Renal pelvis (tissue), 4 donors: ENCODE measurements around the gene CA5A. TPM values are rescaled to one million over a fixed set of nuclear protein-coding genes. Genes with fewer than 3 reads are reported as not detected.
"Not testable (repeated sequence)": the region's sequence is repeated elsewhere in the genome, so short reads cannot be mapped to it uniquely, and the experiment has no call there.

Experiments used
- DNase-seq: peaks from one replicate; pipeline ENCODE4 v3.0.0-alpha.2; 2013
- polyA plus RNA-seq, 3 donors: library from polyadenylated mRNA; unstranded; fragments of 120-200 nt; gene quantifications; one replicate each; pipeline ENCODE4 v1.2.1, GENCODE V29; 2013; ENCODE audit not compliant: insufficient read length in 3 of 3

CA5A gene
- polyA plus RNA-seq, 3 donors: 0.16 to 0.25 (median 0.17) TPM

DNA sequence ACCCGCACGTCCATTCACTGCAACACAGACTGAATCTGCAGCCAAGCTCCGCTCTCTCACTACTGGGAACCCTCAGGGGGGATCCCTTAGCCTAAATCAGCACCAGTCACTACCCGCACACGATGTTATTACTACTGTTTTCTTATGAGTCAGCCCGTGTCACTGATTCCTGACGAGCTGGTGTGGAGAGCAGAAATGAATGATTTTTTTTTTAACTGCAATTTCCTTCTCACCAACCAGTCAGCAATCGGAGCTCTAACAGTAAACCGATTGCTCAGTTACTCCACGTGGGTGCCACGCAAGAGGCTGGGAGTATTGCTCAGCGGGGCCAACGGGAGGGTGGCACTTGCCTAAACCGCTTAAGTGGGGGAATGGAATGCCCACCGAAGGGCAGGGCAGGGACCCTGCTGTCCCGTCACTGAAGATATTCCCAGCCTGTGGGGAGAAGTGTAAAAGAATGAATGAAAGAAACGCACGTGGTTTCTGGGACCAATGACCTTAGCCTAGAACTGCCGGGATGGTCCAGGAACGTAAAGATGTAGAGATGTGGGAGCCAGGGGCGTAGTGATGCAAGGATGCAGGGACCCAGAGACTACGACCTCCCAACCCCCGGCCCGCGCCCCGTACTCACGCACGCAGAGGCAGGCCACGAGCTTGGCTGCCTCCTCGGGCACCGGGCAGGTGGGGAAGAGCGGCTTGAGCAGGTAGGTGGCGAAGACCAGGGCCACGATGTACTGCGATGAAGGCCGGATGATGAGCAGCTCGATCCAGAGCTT, 67.9 kb downstream of the CA5A start:
- not testable (repeated sequence) for DNase-seq

DNA sequence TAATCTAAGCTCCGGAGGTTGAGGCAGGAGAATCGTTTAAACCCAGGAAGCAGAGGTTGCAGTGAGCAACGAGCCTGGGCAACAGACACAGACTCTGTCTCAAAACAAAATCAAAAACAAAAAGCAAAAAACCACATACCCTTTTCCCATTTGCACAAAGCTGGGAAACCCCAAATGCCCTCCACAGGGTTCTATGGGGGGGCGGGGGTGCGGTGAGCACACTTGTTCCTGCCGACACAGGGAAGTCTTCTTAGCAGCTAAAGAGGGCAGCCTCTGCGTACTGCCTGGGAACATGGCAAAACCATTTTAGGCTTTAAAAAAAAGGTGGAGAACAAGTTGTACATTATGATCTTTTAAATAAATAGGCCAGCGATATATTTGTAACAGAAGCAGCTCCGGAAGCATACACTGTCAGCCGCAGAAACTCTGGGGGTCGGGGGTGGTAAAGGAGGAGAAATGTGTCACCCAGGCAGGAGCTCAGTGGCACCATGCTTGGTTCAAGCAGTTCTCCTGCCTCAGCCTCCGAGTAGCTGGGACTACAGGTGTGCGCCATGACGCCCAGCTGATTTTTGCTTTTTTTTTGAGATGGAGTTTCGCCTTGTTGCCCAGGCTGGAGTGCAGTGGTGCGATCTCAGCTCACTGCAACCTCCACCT, 70.3 kb downstream of the CA5A start:
- DNase-seq: not testable (repeated sequence)

DNA sequence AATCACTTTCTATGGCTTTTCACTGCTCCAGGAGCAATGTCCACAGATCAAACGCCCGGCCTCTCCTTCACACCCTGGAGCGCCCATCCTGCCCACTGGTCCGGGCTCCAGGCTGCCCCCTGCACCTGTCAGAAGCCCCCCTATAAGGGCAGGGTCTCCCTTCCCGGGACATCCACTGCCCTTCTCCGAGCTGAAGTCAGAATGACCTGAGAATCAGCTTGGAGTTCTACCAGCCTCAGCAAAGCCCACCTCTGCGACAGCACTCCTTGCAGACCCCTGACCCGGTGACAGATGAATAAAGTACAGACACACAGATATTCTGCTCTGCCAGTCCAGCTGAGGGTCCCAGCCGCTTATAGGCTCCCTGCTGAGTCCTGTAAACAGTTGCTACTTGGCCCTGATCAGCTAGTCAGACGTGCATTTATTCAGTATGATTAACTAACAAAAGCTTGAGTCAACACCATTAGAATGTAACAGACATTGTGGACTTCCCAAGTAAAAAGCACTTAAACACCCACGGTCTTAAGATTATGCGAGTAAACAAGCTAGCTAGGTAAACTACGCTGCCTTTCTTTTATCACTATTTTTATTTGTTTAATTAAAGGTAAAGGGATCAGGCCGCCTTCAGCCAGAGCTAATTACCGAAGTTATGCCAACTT, 71.9 kb downstream of the CA5A start:
- no peak for DNase-seq

DNA sequence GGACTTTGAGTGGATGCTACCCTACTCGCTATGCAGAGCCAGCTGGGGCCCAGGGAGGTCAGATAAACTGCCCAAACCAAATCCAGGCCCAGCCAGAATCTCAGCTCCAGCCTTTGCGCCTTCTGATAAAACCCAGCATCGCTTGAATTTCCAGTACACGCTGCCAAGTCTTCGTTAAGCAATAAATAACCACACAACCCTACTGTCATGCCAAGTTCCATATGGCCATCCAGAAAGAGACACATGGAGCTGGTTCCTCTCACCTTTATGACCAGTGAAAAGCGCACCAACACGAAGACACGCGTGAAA, 73.0 kb downstream of the CA5A start:
- not testable (repeated sequence) for DNase-seq

DNA sequence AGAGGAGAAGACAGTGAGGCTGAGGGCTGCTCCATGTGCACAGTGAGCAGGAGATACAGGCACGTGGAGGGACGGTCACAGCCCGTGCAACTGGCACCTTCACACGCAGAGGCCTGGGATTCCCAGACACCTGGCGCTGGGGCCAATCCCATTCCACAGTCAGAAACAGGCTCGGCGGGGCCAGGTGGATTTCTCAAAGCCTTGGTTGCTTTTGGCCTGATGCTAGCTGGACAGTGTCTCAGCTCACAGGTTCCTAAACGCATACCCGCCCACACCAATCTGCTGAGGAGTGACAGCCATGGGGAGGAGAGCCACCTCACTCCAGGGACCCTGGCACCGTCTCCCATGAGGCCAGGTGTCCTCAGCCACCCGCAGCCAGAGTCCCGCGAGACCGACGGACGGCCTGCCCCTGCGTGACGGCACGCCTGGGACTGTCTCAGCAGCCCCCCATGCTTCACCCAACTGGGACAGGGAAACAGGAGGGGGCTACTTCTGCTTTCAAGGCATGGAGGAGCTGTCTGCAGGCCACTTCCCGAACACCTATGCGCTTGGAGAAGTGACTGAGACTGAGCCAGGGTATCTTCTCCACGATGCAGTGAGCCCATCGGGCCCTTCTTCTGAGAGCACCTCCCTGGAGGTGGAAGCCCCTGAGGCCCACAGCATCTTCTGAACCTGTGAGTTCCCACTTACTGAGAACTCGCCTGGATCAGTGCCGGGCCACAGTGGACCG, 73.6 kb downstream of the CA5A start:
- not testable (repeated sequence) for DNase-seq

DNA sequence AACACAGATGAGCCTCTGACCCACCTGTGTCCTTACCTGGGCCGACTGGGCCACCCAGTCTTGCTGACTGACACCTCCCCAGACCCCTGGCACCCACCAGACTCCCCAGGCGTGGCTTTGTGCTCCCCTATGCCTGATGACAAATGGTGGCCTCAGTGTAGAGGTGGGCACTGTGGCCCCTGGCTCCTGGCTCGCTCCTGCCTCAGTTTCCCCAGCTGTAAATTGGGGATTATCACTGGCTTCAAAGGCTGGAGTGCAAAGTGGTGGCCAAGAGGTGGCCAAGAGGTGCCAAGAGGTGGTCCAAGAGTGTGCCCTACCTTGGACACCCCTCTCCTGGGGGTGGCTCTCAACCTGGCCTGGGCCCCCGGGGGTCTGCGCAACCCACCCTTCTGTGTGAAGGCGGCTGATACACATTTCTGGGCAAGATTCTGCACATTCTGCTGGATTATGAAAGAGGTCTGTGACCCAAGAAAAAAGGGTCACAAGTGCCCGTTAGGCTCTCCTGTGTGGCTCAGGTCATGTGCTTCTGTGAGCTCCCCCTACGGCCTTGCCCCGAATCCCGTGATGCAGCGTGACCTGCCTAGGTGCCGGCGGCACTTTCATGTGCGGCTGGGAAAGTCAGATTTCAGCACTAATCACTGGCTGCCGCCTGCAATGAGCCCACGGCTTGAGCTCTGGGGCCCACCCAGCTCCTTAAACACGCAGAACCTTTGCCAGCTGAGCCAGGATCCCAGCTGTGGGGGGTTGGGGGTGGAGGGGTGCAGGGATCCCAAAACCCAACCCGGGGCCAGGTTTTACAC, 74.8 kb downstream of the CA5A start:
- DNase-seq: not testable (repeated sequence)

DNA sequence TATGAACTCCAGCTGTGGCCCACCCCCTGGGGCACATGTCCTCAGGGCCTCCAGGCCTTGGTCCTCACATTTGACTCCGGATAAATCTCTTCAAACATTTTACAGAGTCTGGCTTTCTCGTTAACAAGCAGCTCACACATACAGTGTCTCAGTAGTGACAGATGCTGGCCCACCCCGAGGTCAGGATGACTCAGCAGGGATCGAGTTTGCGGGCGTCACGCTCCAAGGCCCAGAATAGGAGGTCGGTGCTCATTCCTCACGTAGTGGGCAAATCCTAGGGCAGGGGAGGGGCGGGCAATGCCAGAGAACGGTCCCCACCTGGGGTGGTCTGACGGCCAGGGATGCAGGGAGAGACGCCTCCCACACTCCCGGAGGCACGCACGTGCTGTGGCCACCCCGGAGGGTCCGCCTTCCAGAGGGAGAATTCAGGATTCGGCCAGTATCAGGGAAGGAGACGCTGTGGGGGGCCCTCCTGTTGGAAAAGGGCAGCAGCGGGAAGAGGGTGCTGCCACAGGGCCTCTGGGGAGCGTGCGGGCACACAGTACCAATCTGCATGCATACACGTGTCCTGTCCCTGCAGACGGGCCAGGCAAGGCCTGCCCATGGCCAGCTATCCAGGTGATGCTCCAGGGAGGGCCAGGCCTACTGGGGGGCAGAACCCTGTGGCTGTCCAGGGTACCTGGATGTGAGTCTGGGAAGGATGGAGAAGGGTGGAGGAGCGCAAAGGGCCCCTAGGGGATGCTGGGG, 75.6 kb downstream of the CA5A start:
- peak; percentile 62 for DNase-seq

DNA sequence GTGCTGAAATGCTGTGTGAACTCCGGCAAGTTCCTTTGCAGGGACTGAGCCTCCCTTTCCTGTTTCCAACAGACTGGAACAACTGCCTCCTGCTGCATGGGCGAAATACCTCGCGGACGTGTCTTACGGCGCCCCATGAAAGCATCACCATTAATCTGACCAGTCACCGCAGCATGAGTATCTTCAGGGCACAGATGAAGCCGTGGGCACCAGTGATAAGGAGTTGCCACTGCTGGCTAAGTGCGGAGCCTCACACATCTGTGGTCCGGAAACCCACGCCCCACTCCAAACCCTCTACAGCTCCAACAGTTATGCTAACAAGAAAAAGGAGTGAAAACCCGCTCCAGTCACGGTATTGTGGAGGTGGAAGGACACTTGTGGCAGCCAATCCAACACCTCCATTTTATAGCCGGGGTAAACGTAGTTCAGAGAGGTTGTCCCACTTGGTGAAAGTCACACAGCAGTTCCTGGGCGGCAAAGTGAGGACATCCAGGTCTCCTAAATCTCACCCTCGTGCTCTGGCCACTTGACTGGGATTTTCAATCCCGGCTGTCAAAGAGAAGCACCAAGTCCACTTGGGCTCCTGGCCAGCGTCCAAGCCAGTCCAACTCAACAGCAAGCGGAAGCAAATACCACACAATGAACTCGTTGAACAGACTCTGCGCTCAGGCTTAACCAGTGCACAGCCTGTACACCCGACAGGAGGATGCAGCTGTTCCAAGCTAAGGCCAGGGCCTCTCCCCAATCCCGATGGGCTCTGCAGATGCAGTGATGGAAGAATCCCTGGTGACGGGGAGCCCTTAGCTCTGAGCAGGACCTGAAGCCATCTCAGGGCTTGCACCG, 78.0 kb downstream of the CA5A start:
- not testable (repeated sequence) for DNase-seq

DNA sequence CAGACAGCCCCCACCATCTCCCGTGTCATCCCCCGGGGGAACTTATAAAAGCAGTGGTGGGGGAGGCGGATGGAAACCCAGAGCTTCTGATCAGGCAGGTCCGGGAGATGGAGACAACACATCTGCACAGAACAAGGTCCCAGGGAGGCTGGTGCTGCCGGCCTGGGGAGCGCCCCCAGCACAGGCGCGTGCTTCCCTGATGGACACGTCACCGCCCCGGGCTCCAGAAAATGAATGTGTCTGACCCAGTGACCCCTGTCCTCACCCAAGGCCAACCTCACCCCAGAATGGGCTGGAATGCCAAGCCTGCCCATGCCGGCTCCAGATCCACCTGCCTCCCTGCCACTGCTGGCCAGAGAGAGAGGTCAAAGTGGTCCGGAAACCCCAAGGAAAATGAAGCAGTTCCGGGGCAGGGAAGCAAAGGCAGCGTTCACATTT, 79.5 kb downstream of the CA5A start:
- DNase-seq: no peak

DNA sequence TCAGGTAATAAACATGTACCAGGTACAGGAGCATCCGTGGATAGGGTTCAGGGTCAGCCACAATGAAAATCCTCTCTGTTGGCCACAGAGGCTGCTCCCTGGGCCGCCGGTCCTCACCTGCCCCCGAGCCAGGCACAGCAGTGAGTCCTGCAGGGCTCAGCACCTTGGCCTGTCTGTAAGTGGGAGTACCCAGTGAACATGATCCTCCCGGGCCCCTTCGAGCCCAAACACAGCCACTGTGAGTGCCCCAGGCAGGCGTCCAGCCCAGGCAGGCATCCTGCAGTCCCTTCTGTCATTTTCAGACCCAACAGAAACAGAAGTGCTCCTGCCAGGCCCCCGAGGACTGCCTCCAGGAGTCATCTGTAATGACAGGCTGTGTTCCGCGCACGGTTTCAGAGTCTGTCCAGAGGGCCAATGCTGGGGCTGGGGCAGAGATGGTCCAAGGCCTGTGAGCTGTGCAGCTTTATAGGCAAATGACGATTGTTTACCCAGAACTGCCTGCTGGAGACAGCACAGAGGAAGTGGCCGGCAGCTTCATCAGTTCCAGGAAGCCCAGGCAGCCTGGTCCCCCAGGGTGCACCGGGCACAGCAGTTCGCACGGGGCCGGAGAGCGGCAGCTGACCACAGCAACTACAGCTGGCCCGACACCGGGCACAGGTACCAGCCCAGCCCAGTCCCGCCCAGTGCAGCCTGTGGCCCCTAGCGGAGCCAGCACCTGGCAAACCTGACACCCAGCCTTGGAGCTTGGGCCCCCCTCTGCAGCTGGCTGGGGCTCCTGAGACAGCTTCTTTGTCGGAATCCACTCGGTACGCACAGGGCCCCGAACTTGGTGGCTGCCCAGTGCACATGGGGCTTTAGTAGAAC, 80.2 kb downstream of the CA5A start:
- DNase-seq: no peak

DNA sequence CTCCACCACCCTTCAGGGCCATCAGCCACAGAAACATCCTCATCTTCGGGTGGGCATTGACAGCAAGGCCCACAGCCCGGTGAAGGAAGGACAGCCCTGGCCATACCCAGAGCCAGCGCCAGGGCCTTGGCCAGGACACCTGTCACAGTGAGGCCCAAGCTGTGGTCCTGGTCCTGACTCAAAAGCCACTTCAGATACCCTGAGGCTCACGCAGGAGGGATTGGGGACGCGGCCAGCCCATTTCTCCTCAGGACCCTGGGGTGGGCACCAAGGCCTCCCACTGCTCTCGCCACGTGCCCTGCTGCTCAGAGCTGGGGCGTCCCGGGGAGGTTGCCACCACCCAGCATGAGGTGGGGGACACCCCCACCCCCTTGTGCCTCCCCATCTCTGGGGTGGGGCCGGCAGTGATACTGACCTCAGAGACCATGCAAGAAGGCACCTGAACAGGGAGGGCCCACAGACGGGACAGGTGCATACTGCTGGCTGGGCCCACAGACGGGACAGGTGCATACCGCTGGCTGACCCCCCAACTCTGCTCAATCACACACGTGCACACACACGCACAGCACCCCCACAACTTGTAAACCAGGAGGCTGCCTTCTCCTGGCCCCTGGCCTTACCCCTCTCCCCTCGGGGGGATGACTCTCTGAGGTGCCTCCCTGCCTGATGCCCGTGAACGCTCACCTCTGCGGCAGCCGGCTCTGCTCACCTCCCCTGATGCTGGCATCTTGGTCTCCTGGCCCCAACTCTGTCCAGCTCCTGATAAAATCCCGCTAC, 81.2 kb downstream of the CA5A start:
- DNase-seq: no peak

DNA sequence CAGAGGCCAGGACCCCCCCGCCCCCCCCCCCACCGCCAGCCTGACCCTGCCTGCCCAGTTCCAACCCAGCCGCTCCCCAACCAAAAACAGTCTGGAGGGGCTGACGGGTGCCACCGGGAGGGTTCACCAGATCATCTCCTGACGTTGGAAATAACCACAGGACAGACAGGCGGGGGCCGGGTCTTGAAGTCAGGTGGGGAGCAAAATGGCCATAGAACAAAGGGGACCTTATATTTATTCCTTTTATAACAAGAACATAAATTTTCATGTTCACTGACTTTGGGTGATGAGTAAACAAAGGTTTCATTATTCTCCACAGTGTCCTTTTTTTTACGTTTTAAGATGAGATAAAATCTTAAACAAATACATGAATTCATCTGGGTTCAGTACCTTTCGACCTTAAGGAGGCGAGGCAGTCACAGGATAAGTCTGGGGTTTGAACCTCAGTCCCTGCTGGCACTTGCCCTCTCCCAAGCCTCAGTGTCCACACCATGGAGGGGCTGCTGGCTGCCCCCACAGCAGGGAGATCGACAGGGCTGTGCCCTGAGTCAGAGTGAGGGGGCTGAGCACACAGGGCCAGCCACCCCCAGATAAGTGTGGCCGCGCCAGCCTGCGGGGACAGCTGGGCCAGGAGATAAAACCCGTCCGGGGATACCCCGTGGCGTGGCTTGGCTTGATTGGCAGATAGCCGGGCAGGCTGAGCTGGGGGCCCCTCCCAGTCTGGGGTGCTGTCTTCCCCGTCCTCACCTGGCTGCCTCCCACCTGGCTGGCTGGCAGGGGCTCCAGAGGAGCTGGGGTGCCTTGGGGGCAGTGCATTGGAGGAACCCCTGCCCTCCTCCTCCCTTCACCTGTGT, 82.0 kb downstream of the CA5A start:
- no peak for DNase-seq

DNA sequence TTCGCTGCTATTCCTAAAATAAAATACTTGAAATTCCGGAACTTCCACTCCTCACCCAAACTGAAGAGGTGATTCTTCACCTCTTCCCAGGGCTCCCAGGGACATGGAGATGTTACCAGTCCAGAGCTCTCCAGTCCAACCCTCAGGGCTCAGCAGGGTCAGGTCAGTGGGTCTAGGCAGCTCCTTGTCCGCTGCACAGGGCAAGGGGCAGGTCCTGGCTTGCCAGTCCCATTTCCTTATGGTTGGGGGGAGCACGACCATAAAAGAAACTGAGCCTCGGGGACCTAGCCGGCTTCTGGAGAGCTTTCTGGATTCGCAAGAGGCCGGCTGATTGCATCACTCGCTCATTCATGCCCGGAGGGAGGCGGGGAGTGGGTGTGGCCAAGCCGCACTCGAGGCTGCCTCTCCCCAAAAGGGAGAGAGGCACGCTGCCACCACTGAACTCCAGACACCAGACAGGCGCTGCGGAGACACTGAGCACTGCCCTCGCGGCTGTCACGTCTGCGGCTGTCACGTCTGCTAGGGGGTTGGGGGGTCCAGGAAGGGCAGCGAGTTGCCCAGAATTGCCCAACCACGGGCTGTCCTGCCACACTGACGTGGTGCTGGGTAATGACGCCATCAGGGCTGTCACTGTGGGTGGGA, 82.8 kb downstream of the CA5A start:
- peak; percentile 79 for DNase-seq

DNA sequence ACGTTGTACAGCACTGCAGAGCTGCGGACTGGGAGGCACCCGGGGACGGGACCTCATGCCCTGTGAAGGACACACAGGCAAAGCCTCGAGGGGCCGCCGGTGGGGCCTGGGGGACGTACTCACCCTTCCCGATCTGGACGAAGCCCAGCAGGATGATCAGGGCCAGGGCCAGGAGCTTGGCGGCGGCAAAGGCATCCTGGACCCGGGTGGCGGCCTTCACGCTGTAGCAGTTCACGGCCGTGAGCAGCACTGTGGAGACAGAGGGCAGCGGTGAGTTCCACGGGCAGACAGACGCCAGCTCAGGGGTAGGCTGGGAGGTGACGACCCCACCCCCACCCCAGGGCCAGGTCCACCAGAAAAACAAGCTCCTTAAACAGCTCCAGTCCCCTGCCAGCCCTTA, 84.7 kb downstream of the CA5A start:
- no peak for DNase-seq

DNA sequence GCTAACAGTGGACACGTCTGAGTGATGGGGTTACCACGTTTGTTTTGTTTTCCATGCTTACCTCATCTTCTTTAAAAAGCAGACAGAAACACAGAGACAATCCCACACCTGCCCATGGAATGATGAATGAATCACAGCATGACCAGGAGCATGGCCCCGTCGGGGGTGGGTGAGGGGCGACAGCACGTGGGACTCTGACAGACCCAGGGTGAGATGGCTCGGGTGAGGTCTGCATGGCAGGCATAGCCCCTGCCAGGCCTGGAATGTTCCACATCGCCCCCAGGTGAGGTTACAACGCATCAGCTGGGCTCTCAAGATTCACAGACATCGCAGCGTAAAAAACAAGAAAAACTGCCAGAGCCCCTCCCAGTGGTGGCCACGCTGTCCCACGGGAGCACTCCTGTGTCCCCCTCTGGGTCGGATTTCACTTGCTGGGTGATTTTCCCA, 85.2 kb downstream of the CA5A start:
- DNase-seq: no peak
